GM12878 (cell line): Measurements from ENCODE around the gene KDM2A. TPM values are rescaled to one million over a fixed set of nuclear protein-coding genes. Genes with fewer than 3 reads are reported as not detected.

Experiments
- ATAC-seq: fragments of 200-7000 bp; cut with Tn5 transposase; 3 replicates; pipeline ENCODE4 v1.9.1; 2020; ENCODE audit warnings: mild to moderate bottlenecking, moderate library complexity
- BruUV-seq: library from RNA; stranded (reverse); fragments of 400-500 nt; replicated peaks from 2 replicates; lab custom pipeline; 2021; lab: Mats Ljungman, UMichigan
- CTCF ChIA-PET: fragments of 300-600 bp; sonication (Branson Sonifier 250); formaldehyde crosslinking; extraction: SDS; loops from one replicate; lab custom pipeline; 2021; ENCODE audit warnings: inconsistent platforms; lab: Yijun Ruan, JAX
- POLR2A ChIA-PET: fragments of 350-600 bp; formaldehyde crosslinking; extraction: SDS; loops from one replicate; lab custom pipeline; 2021; ENCODE audit warnings: inconsistent platforms; lab: Charles Lee
- RAD21 ChIA-PET: fragments of 300-600 bp; sonication (Branson Sonifier 250); formaldehyde crosslinking; loops from one replicate; lab custom pipeline; 2023; ENCODE audit warnings: antibody characterized with exemption; ENCODE audit not compliant: unreplicated experiment; lab: Charles Lee
- SMC1A ChIA-PET: fragments of 300-600 bp; sonication (Branson Sonifier 250); formaldehyde crosslinking; loops from one replicate; lab custom pipeline; 2023; ENCODE audit not compliant: unreplicated experiment, uncharacterized antibody; lab: Charles Lee
- DNase-seq: peaks from one replicate; pipeline ENCODE4 v3.0.0-alpha.2; 2011; ENCODE audit warnings: low read depth, low spot score
- FAIRE-seq: peaks from 3 replicates; lab custom pipeline; 2011; peaks lifted over from hg19 to GRCh38; lab: Jason Lieb, UNC
- H2AFZ ChIP-seq: 2 replicates; pipeline ENCODE4 v1.6.0; 2011; ENCODE audit warnings: low read depth, low read length, control low read depth; ENCODE audit not compliant: control insufficient read depth
- H3K27ac ChIP-seq: 2 replicates; pipeline ENCODE4 v1.5.1; 2011; ENCODE audit warnings: control low read depth; ENCODE audit not compliant: control insufficient read depth, insufficient read depth
- H3K27me3 ChIP-seq, 2 experiments: replicated peaks in 1 of 2; 2 replicates each; pipeline versions ENCODE4 v1.6.0 to v1.6.1; 2011; ENCODE audit warnings: low read length in 1 of 2; ENCODE audit not compliant: control insufficient read depth in 2 of 2, insufficient read depth in 2 of 2
- H3K36me3 ChIP-seq, 2 experiments: 2 replicates each; pipeline ENCODE4 v1.5.1; 2011; ENCODE audit warnings: low read length in 1 of 2; ENCODE audit not compliant: control insufficient read depth in 2 of 2, insufficient read depth in 2 of 2
- H3K4me1 ChIP-seq: 2 replicates; pipeline ENCODE4 v1.6.1; 2011; ENCODE audit warnings: mild to moderate bottlenecking, low read length, moderate library complexity, mixed read lengths; ENCODE audit not compliant: control insufficient read depth, insufficient read depth
- H3K4me2 ChIP-seq: 2 replicates; pipeline ENCODE4 v1.6.0; 2011; ENCODE audit warnings: control low read depth; ENCODE audit not compliant: control insufficient read depth, insufficient read depth
- H3K4me3 ChIP-seq: fragments of 200-600 bp; sonication (generic); 2 replicates; pipeline ENCODE4 v1.5.1; 2016
- H3K79me2 ChIP-seq: 2 replicates; pipeline ENCODE4 v1.6.0; 2011; ENCODE audit warnings: low read length; ENCODE audit not compliant: control insufficient read depth, insufficient read depth
- H3K9ac ChIP-seq: 2 replicates; pipeline ENCODE4 v1.8.0; 2011; ENCODE audit warnings: low read length, control low read depth, mixed read lengths; ENCODE audit not compliant: control insufficient read depth, insufficient read depth
- H3K9me3 ChIP-seq: replicated peaks from 3 replicates; pipeline ENCODE4 v1.5.1; 2011; ENCODE audit warnings: mild to moderate bottlenecking, low read length; ENCODE audit not compliant: control insufficient read depth, insufficient read depth
- H4K20me1 ChIP-seq: 2 replicates; pipeline ENCODE4 v1.6.0; 2011; ENCODE audit not compliant: control insufficient read depth, insufficient read depth
- HDAC2 ChIP-seq: fragments of 200-600 bp; sonication (generic); IDR thresholded peaks from 2 replicates; pipeline ENCODE4 v1.6.1; 2017
- NBN ChIP-seq: fragments of 450-650 bp; IDR thresholded peaks from 2 replicates; pipeline ENCODE4 v1.6.1; 2016
- POLR2AphosphoS5 ChIP-seq: IDR thresholded peaks from 2 replicates; pipeline ENCODE4 v1.6.1; 2011; ENCODE audit warnings: mild to moderate bottlenecking, low read length, inconsistent platforms
- SIX5 ChIP-seq: IDR thresholded peaks from 2 replicates; pipeline ENCODE4 v1.6.1; 2011; ENCODE audit warnings: mild to moderate bottlenecking, low read depth, low read length, moderate library complexity; ENCODE audit not compliant: severe bottlenecking
- WGBS: methylation state at CpG from one replicate; pipeline ENCODE4 v1.1.6; 2016; ENCODE audit warnings: low lambda C conversion rate; ENCODE audit not compliant: insufficient replicate concordance, insufficient coverage; ENCODE audit errors: missing lambda C conversion rate; 5-methylcytosine and 5-hydroxymethylcytosine counted together
- in situ Hi-C: fragments of 300-500 bp; cut with MboI; formaldehyde crosslinking; loops from 9 replicates; pipeline ENCODE4 v1.14.3; 2018; ENCODE audit warnings: mixed read lengths
- intact Hi-C: fragments of 100-400 bp; cut with micrococcal nuclease; formaldehyde crosslinking; loops from one replicate; pipeline ENCODE4 v1.14.2; 2022; ENCODE audit not compliant: unreplicated experiment
- polyA plus RNA-seq, 11 experiments: library from polyadenylated mRNA; depleted of rRNA in 4 of 11; unstranded in 6 of 11; stranded (reverse) in 5 of 11; fragments of >200 nt; fragmentation: Nextera tagmentation in 4 of 11; fragmentation: Illumina TruSeq in 1 of 11; extraction: Ambion mirVana in 4 of 11; extraction: Trizol in 1 of 11; gene quantifications; 1 replicate in 1 of 11; 2 replicates in 10 of 11; pipeline versions ENCODE4 v1.2.1 to v1.2.3, GENCODE V29; 2011 to 2016; ENCODE audit warnings: inconsistent platforms in 2 of 11, missing spikeins in 2 of 11, low read depth in 1 of 11
- total RNA-seq, 4 experiments: library from RNA; depleted of rRNA in 3 of 4; stranded (reverse); fragments of >200 nt in 3 of 4; fragmentation: Illumina TruSeq in 1 of 4; extraction: Trizol in 1 of 4; gene quantifications; 2 replicates each; pipeline versions ENCODE4 v1.2.1 to v1.2.3, GENCODE V29; 2013 to 2021
- TF ChIP-seq, protein P1 (sequence below): fragments of 450-650 bp; IDR thresholded peaks from 2 replicates; pipeline ENCODE4 v1.6.1; 2017; ENCODE audit warnings: borderline replicate concordance
- TF ChIP-seq, protein P2 (sequence below): IDR thresholded peaks from 2 replicates; pipeline ENCODE4 v1.6.1; 2011; ENCODE audit warnings: mild to moderate bottlenecking, low read depth, low read length, moderate library complexity; ENCODE audit not compliant: insufficient replicate concordance

Gene KDM2A
- total and polyA plus RNA-seq, 10 of the 15 experiments (the other 5 are each of a cell fraction or from before 2014, with no cell fraction given), result 10.5 to 69.3 (median 41.6) TPM

DNA sequence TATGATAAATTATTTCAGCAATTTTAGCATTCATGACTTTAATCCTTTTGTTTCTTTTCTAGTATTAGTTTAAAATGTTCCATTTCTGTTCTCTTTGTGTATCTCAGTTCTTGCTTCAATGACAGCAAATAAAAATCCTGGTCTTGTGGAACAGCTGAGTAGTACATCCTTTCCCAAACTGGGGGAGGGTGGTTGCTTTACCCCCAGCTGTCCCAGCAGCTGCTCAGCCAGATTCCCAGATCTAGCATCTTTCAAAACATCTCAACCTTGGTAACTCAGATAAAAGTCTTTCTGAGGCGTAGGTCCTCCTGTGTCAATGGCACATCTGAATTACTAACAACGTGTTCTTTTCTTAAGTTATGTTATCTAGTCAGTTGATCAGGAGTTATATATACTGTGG lies 75.0 kb downstream of the KDM2A start:
- in situ Hi-C loops (no loop called here), intact Hi-C loops (no loop called here)
- RAD21 ChIA-PET, result no interaction called here
- SMC1A ChIA-PET, result interaction anchor here (1.0 to 1.2 kb wide), 3 partner anchors 9 to 21 kb away, joined by 3 to 4 read pairs (median 4); no protein-coding TSS in a partner anchor
- Histone ChIP-seq H4K20me1 (no peaks in the 10 kb centered on the region), H3K4me1 (peaks cover 5% of the 10 kb centered on the region; the same call in 1 of the 2 replicates), H3K36me3 (peaks cover 0 to 23% of the 10 kb centered on the region in 2 experiments; a peak in 3 of 4 replicates), H2AFZ (no peak overlapping the region), H3K79me2 (no peaks in the 10 kb centered on the region), H3K9ac (no peak overlapping the region), H3K27me3 (no peaks in the 10 kb centered on the region), H3K9me3 (no peaks in the 10 kb centered on the region), H3K27ac (no peak overlapping the region), H3K4me2 (no peak overlapping the region), H3K4me3 (no peak overlapping the region)
- POLR2A ChIA-PET, result no interaction called here
- WGBS, result 98% methylated on average over 2 of the region's 2 CpGs
- DNase-seq (no peak), FAIRE-seq (no peak), ATAC-seq (no peak)
- CTCF ChIA-PET, result interaction anchor here (1.5 to 1.9 kb wide), 2 partner anchors 68 to 80 kb away, joined by 3 to 4 read pairs; no protein-coding TSS in a partner anchor
- TF ChIP-seq POLR2AphosphoS5 (no peak), SIX5 (no peak), HDAC2 (no peak), NBN (no peak)
- TF ChIP-seq, protein P1, sequence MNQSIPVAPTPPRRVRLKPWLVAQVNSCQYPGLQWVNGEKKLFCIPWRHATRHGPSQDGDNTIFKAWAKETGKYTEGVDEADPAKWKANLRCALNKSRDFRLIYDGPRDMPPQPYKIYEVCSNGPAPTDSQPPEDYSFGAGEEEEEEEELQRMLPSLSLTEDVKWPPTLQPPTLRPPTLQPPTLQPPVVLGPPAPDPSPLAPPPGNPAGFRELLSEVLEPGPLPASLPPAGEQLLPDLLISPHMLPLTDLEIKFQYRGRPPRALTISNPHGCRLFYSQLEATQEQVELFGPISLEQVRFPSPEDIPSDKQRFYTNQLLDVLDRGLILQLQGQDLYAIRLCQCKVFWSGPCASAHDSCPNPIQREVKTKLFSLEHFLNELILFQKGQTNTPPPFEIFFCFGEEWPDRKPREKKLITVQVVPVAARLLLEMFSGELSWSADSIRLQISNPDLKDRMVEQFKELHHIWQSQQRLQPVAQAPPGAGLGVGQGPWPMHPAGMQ, result no peak
- TF ChIP-seq, protein P2, sequence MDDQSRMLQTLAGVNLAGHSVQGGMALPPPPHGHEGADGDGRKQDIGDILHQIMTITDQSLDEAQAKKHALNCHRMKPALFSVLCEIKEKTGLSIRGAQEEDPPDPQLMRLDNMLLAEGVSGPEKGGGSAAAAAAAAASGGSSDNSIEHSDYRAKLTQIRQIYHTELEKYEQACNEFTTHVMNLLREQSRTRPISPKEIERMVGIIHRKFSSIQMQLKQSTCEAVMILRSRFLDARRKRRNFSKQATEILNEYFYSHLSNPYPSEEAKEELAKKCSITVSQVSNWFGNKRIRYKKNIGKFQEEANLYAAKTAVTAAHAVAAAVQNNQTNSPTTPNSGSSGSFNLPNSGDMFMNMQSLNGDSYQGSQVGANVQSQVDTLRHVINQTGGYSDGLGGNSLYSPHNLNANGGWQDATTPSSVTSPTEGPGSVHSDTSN, result no peak
- no TSS peak for BruUV-seq
